Astrocyte (in vitro differentiated cells and primary cell): ENCODE measurements around the gene SPDYE6.

Experiments used
- CTCF ChIP-seq: IDR thresholded peaks from 2 replicates; pipeline ENCODE4 v1.5.1; 2011; ENCODE audit warnings: low read depth, mild to moderate bottlenecking, inconsistent platforms, low read length, moderate library complexity; ENCODE audit not compliant: insufficient read depth
- EZH2 ChIP-seq: IDR thresholded peaks from 2 replicates; pipeline ENCODE4 v1.6.1; 2012; ENCODE audit warnings: mild to moderate bottlenecking, low read length, inconsistent platforms; ENCODE audit not compliant: insufficient read depth

GRCh38 chr7:102398543-102398942, 42.3 kb upstream of the SPDYE6 start:
- TF ChIP-seq CTCF (no peak), EZH2 (no peak)
